Neural progenitor cell (in vitro differentiated cells): Measurements from ENCODE around the gene KLHL29. TPM values are rescaled to one million over a fixed set of nuclear protein-coding genes. Genes with fewer than 3 reads are reported as not detected.

Source experiments
- DNase-seq: peaks from one replicate; pipeline ENCODE4 v3.0.0-alpha.2; 2016; ENCODE audit warnings: low spot score
- H2AFZ ChIP-seq: fragments of 200-600 bp; sonication (generic); replicated peaks from 2 replicates; pipeline ENCODE4 v1.6.1; 2016; ENCODE audit warnings: antibody characterized with exemption
- H3F3A ChIP-seq: fragments of 200-600 bp; sonication (generic); 2 replicates; pipeline ENCODE4 v1.6.1; 2016; ENCODE audit warnings: antibody characterized with exemption, low read depth
- H3K27ac ChIP-seq: fragments of 200-600 bp; sonication (generic); 2 replicates; pipeline ENCODE4 v1.5.1; 2016; ENCODE audit warnings: mild to moderate bottlenecking
- H3K27me3 ChIP-seq: fragments of 200-600 bp; sonication (generic); 2 replicates; pipeline ENCODE4 v1.6.1; 2016; ENCODE audit warnings: mild to moderate bottlenecking, moderate library complexity
- H3K36me3 ChIP-seq: fragments of 200-600 bp; sonication (generic); 2 replicates; pipeline ENCODE4 v1.5.1; 2016
- H3K4me1 ChIP-seq: fragments of 200-600 bp; sonication (generic); 2 replicates; pipeline ENCODE4 v1.6.1; 2016; ENCODE audit warnings: mixed run types
- H3K4me2 ChIP-seq: fragments of 200-600 bp; sonication (generic); 2 replicates; pipeline ENCODE4 v1.6.1; 2016
- H3K4me3 ChIP-seq: fragments of 200-600 bp; sonication (generic); 2 replicates; pipeline ENCODE4 v1.5.1; 2016
- H3K79me2 ChIP-seq: fragments of 200-600 bp; sonication (generic); 2 replicates; pipeline ENCODE4 v1.6.1; 2016; ENCODE audit warnings: low read depth
- H3K9ac ChIP-seq: fragments of 200-600 bp; sonication (generic); 2 replicates; pipeline ENCODE4 v1.6.1; 2016
- H3K9me3 ChIP-seq: fragments of 200-600 bp; sonication (generic); 2 replicates; pipeline ENCODE4 v1.5.1; 2016; ENCODE audit warnings: low read depth
- H4K20me1 ChIP-seq: fragments of 200-600 bp; sonication (generic); 2 replicates; pipeline ENCODE4 v1.6.1; 2016; ENCODE audit warnings: low read depth
- H3K27ac Mint-ChIP-seq: 3 replicates; pipeline ENCODE4 v1.8.0; 2021; ENCODE audit warnings: mixed read lengths
- H3K27me3 Mint-ChIP-seq: 2 replicates; pipeline ENCODE4 v1.8.0; 2022; ENCODE audit warnings: low read depth, mild to moderate bottlenecking, inconsistent platforms, moderate library complexity, mixed read lengths; ENCODE audit not compliant: insufficient read depth
- H3K36me3 Mint-ChIP-seq: 3 replicates; pipeline ENCODE4 v1.8.0; 2021; ENCODE audit warnings: mixed read lengths
- H3K4me1 Mint-ChIP-seq: 3 replicates; pipeline ENCODE4 v1.8.0; 2021; ENCODE audit warnings: mixed read lengths
- H3K4me3 Mint-ChIP-seq: 3 replicates; pipeline ENCODE4 v1.8.0; 2021; ENCODE audit warnings: mild to moderate bottlenecking, moderate library complexity, mixed read lengths
- H3K9me3 Mint-ChIP-seq: 3 replicates; pipeline ENCODE4 v1.8.0; 2020; ENCODE audit warnings: mixed read lengths
- CTCF ChIP-seq: fragments of 200-600 bp; sonication (generic); IDR thresholded peaks from 2 replicates; pipeline ENCODE4 v1.5.1; 2017; ENCODE audit warnings: antibody characterized with exemption, mild to moderate bottlenecking
- EZH2 ChIP-seq: fragments of 200-600 bp; sonication (generic); IDR thresholded peaks from 2 replicates; pipeline ENCODE4 v1.6.1; 2017; ENCODE audit warnings: antibody characterized with exemption, mild to moderate bottlenecking, moderate library complexity
- EZH2phosphoT487 ChIP-seq: fragments of 200-600 bp; sonication (generic); IDR thresholded peaks from 2 replicates; pipeline ENCODE4 v1.6.1; 2017; ENCODE audit warnings: antibody characterized with exemption
- total RNA-seq: library from RNA; depleted of rRNA; stranded (reverse); fragments of >200 nt; gene quantifications from 2 replicates; pipeline ENCODE4 v1.2.3, GENCODE V29; 2015; ENCODE audit warnings: low replicate concordance

The KLHL29 gene
- total RNA-seq, 1 donor from 2014 or later: 1.6 TPM

GRCh38 chr2:23434721-23435121, 49.7 kb downstream of the KLHL29 start:
- Mint-ChIP-seq H3K36me3 (no peaks in the 10 kb centered on the region), H3K9me3 (peaks cover 3% of the 10 kb centered on the region), H3K4me1 (peaks cover 31% of the 10 kb centered on the region), H3K4me3 (no peak overlapping the region), H3K27me3 (peaks cover 5% of the 10 kb centered on the region), H3K27ac (no peak overlapping the region)
- Histone ChIP-seq H3K4me2 (no peak overlapping the region), H3K4me1 (peaks cover 3% of the 10 kb centered on the region), H3F3A (no peaks in the 10 kb centered on the region), H3K27ac (no peak overlapping the region), H3K9me3 (no peaks in the 10 kb centered on the region), H3K36me3 (no peaks in the 10 kb centered on the region), H3K9ac (no peak overlapping the region), H3K4me3 (no peak overlapping the region), H3K79me2 (no peaks in the 10 kb centered on the region), H4K20me1 (no peaks in the 10 kb centered on the region), H2AFZ (no peak overlapping the region), H3K27me3 (no peaks in the 10 kb centered on the region)
- DNase-seq: no peak
- TF ChIP-seq CTCF: no peak
- TF ChIP-seq EZH2: no peak

- no peak overlapping the region for H3K4me2 ChIP-seq
- H3K4me1 ChIP-seq: peaks cover 3% of the 10 kb centered on the region
- no peaks in the 10 kb centered on the region for H3F3A ChIP-seq
- peaks cover 3% of the 10 kb centered on the region for H3K9me3 Mint-ChIP-seq
- no peak for TF ChIP-seq CTCF
- TF ChIP-seq EZH2phosphoT487: no peak
- TF ChIP-seq EZH2: no peak
- H3K79me2 ChIP-seq: no peaks in the 10 kb centered on the region
- no peaks in the 10 kb centered on the region for H3K36me3 Mint-ChIP-seq
- H3K27ac Mint-ChIP-seq: peak overlapping the region; percentile 82
- H3K9ac ChIP-seq: no peak overlapping the region
- H2AFZ ChIP-seq: no peak overlapping the region
- no peak overlapping the region for H3K4me3 Mint-ChIP-seq
- H3K4me1 Mint-ChIP-seq: peaks cover 31% of the 10 kb centered on the region
- no peak for DNase-seq
- no peak overlapping the region for H3K4me3 ChIP-seq
- no peaks in the 10 kb centered on the region for H4K20me1 ChIP-seq
- H3K9me3 ChIP-seq: no peaks in the 10 kb centered on the region
- H3K27me3 ChIP-seq: no peaks in the 10 kb centered on the region
- H3K27me3 Mint-ChIP-seq: peaks cover 5% of the 10 kb centered on the region
- H3K36me3 ChIP-seq: no peaks in the 10 kb centered on the region
- no peak overlapping the region for H3K27ac ChIP-seq
These were observed 50.5 kb downstream of the KLHL29 start for GRCh38 chr2:23435250-23436035.

GRCh38 chr2:23436346-23437098, 51.5 kb downstream of the KLHL29 start:
- no peak overlapping the region for H3K4me3 Mint-ChIP-seq
- TF ChIP-seq EZH2 (no peak), EZH2phosphoT487 (no peak), CTCF (no peak)
- Histone ChIP-seq H3F3A (no peaks in the 10 kb centered on the region), H3K36me3 (no peaks in the 10 kb centered on the region), H3K9ac (no peak overlapping the region), H3K4me1 (peaks cover 3% of the 10 kb centered on the region), H3K4me2 (no peak overlapping the region), H3K9me3 (peaks cover 1% of the 10 kb centered on the region), H3K27ac (no peak overlapping the region), H3K79me2 (no peaks in the 10 kb centered on the region), H2AFZ (no peak overlapping the region), H3K27me3 (no peaks in the 10 kb centered on the region), H4K20me1 (no peaks in the 10 kb centered on the region), H3K4me3 (no peak overlapping the region)
- peaks cover 31% of the 10 kb centered on the region for H3K4me1 Mint-ChIP-seq
- no peaks in the 10 kb centered on the region for H3K36me3 Mint-ChIP-seq
- H3K9me3 Mint-ChIP-seq: peaks cover 4% of the 10 kb centered on the region
- H3K27ac Mint-ChIP-seq: no peak overlapping the region
- peaks cover 5% of the 10 kb centered on the region for H3K27me3 Mint-ChIP-seq
- no peak for DNase-seq
